ENCODE results near the gene DNAJC3. TPM values are rescaled to one million over a fixed set of nuclear protein-coding genes. Genes with fewer than 3 reads are reported as not detected.

Gene DNAJC3
- total RNA-seq, 1 donor from 2014 or later = 17.4 TPM

DNA sequence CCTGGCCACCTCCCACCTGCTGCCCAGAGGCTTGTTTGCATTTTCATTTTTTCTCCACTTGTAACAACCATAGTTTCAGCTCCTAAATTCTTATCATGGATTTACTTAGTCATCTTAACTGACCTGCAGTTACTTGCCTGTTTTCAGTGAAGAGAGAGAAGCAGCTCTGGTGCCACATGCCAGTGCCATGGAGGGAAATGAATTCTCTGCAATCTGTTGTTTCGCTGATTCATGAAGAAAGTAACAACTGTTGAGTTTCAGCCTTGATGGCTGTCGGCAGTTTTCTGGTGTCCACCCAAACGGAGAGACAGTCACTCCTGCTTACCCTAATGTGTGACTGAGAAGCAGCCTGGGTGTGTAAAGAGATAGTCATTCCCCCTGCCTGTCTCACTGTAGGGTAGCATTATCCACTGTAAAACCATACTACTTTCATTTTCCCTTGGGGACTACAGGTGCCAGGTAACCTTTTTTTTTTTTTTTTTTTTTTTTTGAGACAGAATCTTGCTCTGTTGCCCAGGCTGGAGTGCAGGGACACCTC lies 116.1 kb downstream of the DNAJC3 start:
- H3K27me3 Mint-ChIP-seq = no peaks in the 10 kb centered on the region
- intact Hi-C loops (cut with micrococcal nuclease) = no loop called here
- DNase-seq (no peak), ATAC-seq (ENCODE audit: low read depth) (no peak)
- CTCF ChIA-PET = no interaction called here
- H3K4me3 Mint-ChIP-seq = no peak overlapping the region
- no peak overlapping the region for H3K27ac Mint-ChIP-seq
- peaks cover 3% of the 10 kb centered on the region for H3K9me3 Mint-ChIP-seq
- TF ChIP-seq, protein P1, sequence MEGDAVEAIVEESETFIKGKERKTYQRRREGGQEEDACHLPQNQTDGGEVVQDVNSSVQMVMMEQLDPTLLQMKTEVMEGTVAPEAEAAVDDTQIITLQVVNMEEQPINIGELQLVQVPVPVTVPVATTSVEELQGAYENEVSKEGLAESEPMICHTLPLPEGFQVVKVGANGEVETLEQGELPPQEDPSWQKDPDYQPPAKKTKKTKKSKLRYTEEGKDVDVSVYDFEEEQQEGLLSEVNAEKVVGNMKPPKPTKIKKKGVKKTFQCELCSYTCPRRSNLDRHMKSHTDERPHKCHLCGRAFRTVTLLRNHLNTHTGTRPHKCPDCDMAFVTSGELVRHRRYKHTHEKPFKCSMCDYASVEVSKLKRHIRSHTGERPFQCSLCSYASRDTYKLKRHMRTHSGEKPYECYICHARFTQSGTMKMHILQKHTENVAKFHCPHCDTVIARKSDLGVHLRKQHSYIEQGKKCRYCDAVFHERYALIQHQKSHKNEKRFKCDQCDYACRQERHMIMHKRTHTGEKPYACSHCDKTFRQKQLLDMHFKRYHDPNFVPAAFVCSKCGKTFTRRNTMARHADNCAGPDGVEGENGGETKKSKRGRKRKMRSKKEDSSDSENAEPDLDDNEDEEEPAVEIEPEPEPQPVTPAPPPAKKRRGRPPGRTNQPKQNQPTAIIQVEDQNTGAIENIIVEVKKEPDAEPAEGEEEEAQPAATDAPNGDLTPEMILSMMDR (IDR thresholded peaks at IDR 0.05) = no peak
- H3K36me3 Mint-ChIP-seq (ENCODE audit: low read depth) = peaks cover 59% of the 10 kb centered on the region
- H3K4me1 Mint-ChIP-seq = no peaks in the 10 kb centered on the region
- POLR2A ChIA-PET = no interaction called here

DNA sequence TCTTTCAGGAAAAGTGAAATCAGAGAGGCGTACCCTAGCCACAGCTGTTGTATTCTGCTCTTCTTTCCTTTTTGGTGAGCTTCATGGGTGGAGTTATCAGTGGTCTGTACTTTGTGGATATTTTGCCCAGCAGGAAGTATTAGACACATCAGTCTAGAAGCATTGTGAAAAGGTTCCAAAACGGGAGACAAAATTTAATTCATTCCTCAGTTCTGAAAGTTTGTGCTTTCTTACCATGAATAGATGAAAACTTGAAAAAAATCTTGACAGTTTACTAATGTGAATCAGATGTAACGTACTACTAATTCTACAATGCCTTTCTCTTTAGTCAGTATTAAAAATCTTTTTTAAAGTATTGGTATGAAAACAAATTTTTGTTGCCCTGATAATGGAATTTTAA lies 116.8 kb downstream of the DNAJC3 start:
- Mint-ChIP-seq H3K36me3 (ENCODE audit: low read depth) (peaks cover 52% of the 10 kb centered on the region), H3K27me3 (no peaks in the 10 kb centered on the region), H3K27ac (no peak overlapping the region), H3K9me3 (no peaks in the 10 kb centered on the region), H3K4me3 (no peak overlapping the region), H3K4me1 (no peaks in the 10 kb centered on the region)
- TF ChIP-seq, protein P1 (IDR thresholded peaks at IDR 0.05) = no peak
- DNase-seq (no peak), ATAC-seq (ENCODE audit: low read depth) (no peak)
- ChIA-PET POLR2A (no interaction called here), CTCF (no interaction called here)
- intact Hi-C loops (cut with micrococcal nuclease) = no loop called here

DNA sequence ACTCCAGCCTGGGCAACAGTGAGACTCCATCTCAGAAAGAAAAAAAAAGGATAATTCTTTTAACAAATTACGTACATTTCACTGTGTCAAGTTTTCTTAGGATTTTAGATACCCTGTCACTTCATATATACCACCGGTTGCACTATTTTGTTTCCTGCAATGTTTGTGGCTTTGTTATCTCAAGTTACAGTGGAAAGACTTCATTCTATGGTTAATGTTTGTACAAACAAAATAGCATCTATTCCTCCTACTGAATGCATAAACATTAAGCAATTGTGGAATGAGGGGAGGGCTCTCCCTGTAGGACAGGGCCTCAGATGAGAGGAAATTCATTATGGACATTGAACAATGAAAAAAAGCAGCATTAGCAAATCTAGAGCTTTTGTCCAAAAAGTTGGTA lies 120.1 kb downstream of the DNAJC3 start:
- Mint-ChIP-seq H3K4me1 (no peaks in the 10 kb centered on the region), H3K9me3 (no peaks in the 10 kb centered on the region), H3K27ac (no peak overlapping the region), H3K4me3 (no peak overlapping the region), H3K27me3 (no peaks in the 10 kb centered on the region), H3K36me3 (ENCODE audit: low read depth) (peaks cover 24% of the 10 kb centered on the region)
- POLR2A ChIA-PET = no interaction called here
- ATAC-seq (ENCODE audit: low read depth) (no peak), DNase-seq (no peak)
- CTCF ChIA-PET = no interaction called here
- TF ChIP-seq, protein P1 (IDR thresholded peaks at IDR 0.05) = no peak
- intact Hi-C loops (cut with micrococcal nuclease) = no loop called here

DNA sequence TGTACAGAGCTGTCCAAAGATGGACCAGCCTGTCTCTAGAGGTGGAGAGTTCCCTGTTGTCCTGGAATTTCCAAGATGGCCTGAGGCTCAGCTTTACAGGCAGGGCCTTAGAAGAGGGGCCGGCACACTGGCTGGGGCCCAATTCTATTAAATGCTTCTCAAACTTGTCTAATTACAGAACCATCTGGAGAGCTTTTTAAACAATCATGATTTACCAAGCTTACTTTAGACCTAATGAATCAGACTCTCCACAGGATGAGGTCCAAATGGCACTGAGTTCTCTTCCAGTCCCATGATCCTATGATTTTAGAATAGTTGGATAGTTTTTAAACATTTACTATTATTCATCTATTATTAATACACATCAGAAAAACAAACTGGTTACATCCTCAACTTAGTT lies 123.5 kb downstream of the DNAJC3 start:
- Mint-ChIP-seq H3K4me3 (no peak overlapping the region), H3K4me1 (no peaks in the 10 kb centered on the region), H3K27ac (no peak overlapping the region), H3K9me3 (no peaks in the 10 kb centered on the region), H3K36me3 (ENCODE audit: low read depth) (no peaks in the 10 kb centered on the region), H3K27me3 (no peaks in the 10 kb centered on the region)
- TF ChIP-seq, protein P1 (IDR thresholded peaks at IDR 0.05) = no peak
- ChIA-PET CTCF (interaction anchor here (1.2 kb wide), 1 partner anchor 34 kb away, joined by 5 read pairs; no protein-coding TSS in a partner anchor), POLR2A (interaction anchor here (0.6 kb wide), 1 partner anchor 176 kb away, joined by 3 read pairs; no protein-coding TSS in a partner anchor)
- DNase-seq (no peak), ATAC-seq (ENCODE audit: low read depth) (no peak)
- intact Hi-C loops (cut with micrococcal nuclease) = no loop called here

DNA sequence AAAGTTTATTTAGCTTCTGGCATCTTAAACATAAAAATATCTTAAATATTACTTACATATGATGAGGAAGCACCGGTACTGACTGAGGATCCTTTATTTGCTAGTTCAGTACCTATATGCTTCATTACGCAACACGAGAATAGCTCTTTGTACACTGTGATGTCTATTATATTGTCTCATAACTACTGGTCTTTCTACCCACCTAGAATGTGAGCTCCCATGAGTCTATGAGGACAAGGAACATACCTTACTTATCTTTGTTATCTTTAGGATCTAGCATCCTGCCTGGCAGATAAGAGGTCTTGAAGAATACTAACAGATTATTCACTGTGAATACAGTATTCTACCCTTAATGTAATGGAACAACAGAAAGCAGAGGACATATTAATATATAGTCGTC lies 124.9 kb downstream of the DNAJC3 start:
- TF ChIP-seq, protein P1 (IDR thresholded peaks at IDR 0.05) = no peak
- no peak for ATAC-seq (ENCODE audit: low read depth)
- Mint-ChIP-seq H3K9me3 (peaks cover 3% of the 10 kb centered on the region), H3K27ac (no peak overlapping the region), H3K27me3 (no peaks in the 10 kb centered on the region), H3K4me1 (no peaks in the 10 kb centered on the region), H3K36me3 (ENCODE audit: low read depth) (no peaks in the 10 kb centered on the region), H3K4me3 (no peak overlapping the region)
- ChIA-PET POLR2A (no interaction called here), CTCF (no interaction called here)
- no peak for DNase-seq
- intact Hi-C loops (cut with micrococcal nuclease) = no loop called here
